ENCODE measurements around the gene RIT1. TPM values are rescaled to one million over a fixed set of nuclear protein-coding genes. Genes with fewer than 3 reads are reported as not detected.

RIT1 gene
- total and polyA plus RNA-seq, 2 donors (not counting 3 experiments of a cell fraction or from before 2014, with no cell fraction given): 46.4 to 65.5 TPM

- no peaks in the 10 kb centered on the region for H4K20me1 ChIP-seq (replicated peaks; ENCODE audit: control insufficient read depth, extremely low read depth, insufficient read depth, low read length)
- FAIRE-seq (no peak), DNase-seq (ENCODE audit: low read depth, low spot score) (no peak)
- intact Hi-C loops (cut with micrococcal nuclease) (no loop called here), dilution Hi-C loops (cut with MboI; ENCODE audit: extremely low pct_ligation_motif_present, low sequenced_read_pairs) (no loop called here)
- POLR2A ChIA-PET: interaction anchor here (1.0 kb wide), 1 partner anchor 21 kb away, joined by 5 read pairs; no protein-coding TSS in a partner anchor
- H3K9ac ChIP-seq (replicated peaks; ENCODE audit: extremely low read depth, insufficient read depth, low read length): no peak overlapping the region
- no peaks in the 10 kb centered on the region for H3K79me2 ChIP-seq (ENCODE audit: control insufficient read depth, insufficient read depth, low read length)
- no peaks in the 10 kb centered on the region for H3K27me3 ChIP-seq (ENCODE audit: control insufficient read depth in 2 of 2, insufficient read depth in 2 of 2, low read length in 2 of 2)
- no peak overlapping the region for H3K4me2 ChIP-seq (ENCODE audit: insufficient read depth, low read length)
- H3K4me1 ChIP-seq (ENCODE audit: control insufficient read depth, extremely low read depth, insufficient read depth, low read length): no peaks in the 10 kb centered on the region
- peaks cover 0 to 3% of the 10 kb centered on the region in 2 experiments for H3K36me3 ChIP-seq (ENCODE audit: control insufficient read depth in 2 of 2, extremely low read depth in 1 of 2, insufficient read depth in 2 of 2, low read length in 2 of 2)
- CTCF ChIA-PET: interaction anchor here (0.8 to 3.2 kb wide), 5 partner anchors 11 to 16 kb away, joined by 3 to 18 read pairs (median 7); partner anchors contain the start of genes GON4L and SYT11
- no peak overlapping the region for H2AFZ ChIP-seq (ENCODE audit: low read depth, low read length)
- no peak overlapping the region for H3K4me3 ChIP-seq (replicated peaks in 1 of 3; ENCODE audit: insufficient read depth in 1 of 3, low read depth in 1 of 3, low read length in 3 of 3)
- H3K27ac ChIP-seq (ENCODE audit: insufficient read depth, low read depth, low read length): no peak overlapping the region
- no peaks in the 10 kb centered on the region for H3K9me3 ChIP-seq (replicated peaks; ENCODE audit: control insufficient read depth, insufficient read depth, low read length)
- BruUV-seq (replicated peaks): no TSS peak
- H3K9me1 ChIP-seq (replicated peaks; ENCODE audit: control insufficient read depth, extremely low read depth, insufficient read depth, low read length): no peaks in the 10 kb centered on the region
- TF ChIP-seq POLR2AphosphoS5 (IDR thresholded peaks at IDR 0.05; ENCODE audit: insufficient read depth, low read depth, low read length) (no peak), JUN (IDR thresholded peaks at IDR 0.05; ENCODE audit: borderline replicate concordance, insufficient read depth, insufficient read length, low read depth) (no peak), POLR2A (IDR thresholded peaks at IDR 0.05; ENCODE audit: low read depth, low read length) (no peak), EZH2 (IDR thresholded peaks at IDR 0.05; ENCODE audit: borderline replicate concordance, low read depth, low read length, severe bottlenecking) (no peak), FOS (IDR thresholded peaks at IDR 0.05; ENCODE audit: borderline replicate concordance, insufficient read depth, low read length) (no peak), MAX (IDR thresholded peaks at IDR 0.05; ENCODE audit: insufficient read depth, insufficient read length) (no peak), GATA2 (IDR thresholded peaks at IDR 0.05; ENCODE audit: insufficient read depth, insufficient read length, low read depth, low read length) (no peak), MYC (IDR thresholded peaks at IDR 0.05; ENCODE audit: low read depth, low read length) (no peak)
- TF ChIP-seq, protein P1, sequence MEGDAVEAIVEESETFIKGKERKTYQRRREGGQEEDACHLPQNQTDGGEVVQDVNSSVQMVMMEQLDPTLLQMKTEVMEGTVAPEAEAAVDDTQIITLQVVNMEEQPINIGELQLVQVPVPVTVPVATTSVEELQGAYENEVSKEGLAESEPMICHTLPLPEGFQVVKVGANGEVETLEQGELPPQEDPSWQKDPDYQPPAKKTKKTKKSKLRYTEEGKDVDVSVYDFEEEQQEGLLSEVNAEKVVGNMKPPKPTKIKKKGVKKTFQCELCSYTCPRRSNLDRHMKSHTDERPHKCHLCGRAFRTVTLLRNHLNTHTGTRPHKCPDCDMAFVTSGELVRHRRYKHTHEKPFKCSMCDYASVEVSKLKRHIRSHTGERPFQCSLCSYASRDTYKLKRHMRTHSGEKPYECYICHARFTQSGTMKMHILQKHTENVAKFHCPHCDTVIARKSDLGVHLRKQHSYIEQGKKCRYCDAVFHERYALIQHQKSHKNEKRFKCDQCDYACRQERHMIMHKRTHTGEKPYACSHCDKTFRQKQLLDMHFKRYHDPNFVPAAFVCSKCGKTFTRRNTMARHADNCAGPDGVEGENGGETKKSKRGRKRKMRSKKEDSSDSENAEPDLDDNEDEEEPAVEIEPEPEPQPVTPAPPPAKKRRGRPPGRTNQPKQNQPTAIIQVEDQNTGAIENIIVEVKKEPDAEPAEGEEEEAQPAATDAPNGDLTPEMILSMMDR (IDR thresholded peaks at IDR 0.05; ENCODE audit: extremely low read depth in 1 of 2, insufficient read depth in 1 of 2, low read depth in 1 of 2, low read length in 2 of 2): no peak
Measured at GRCh38 chr1:155872527-155872926, 38.6 kb downstream of the RIT1 start.
